Central memory CD4-positive, alpha-beta T cell (primary cell): Measurements from ENCODE around the gene CCDC74B.
"Not testable (repeated sequence)": the region's sequence is repeated elsewhere in the genome, so short reads cannot be mapped to it uniquely, and the experiment has no call there.

ENCODE experiments used
- DNase-seq: peaks from one replicate; pipeline ENCODE4 v3.0.0; 2022

The CCDC74B gene

GRCh38 chr2:130165293-130166016, 20.5 kb upstream of the CCDC74B start:
- no peak for DNase-seq

DNA sequence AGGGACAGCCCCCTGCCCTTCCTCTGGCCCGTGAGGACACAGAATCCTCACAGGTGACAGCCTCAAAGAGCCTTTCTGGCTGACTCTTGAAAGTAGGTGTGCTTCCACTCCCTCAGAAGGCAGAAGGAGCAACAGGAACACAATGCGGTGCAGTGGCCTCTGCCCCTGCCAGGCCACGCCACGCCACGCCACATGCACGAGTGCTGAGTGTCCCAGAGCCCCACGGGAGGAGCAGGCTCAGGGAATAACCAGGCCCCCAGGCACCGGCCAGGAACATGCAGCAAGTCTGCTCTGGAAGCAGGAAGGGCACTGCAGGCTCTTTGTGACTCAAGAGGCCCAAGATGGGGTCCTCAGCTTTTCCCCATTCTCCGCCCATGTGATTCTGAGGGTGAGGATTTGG, 18.1 kb upstream of the CCDC74B start:
- no peak for DNase-seq

- not testable (repeated sequence) for DNase-seq
Observed at GRCh38 chr2:130162486-130162885, 17.6 kb upstream of the CCDC74B start.

DNA sequence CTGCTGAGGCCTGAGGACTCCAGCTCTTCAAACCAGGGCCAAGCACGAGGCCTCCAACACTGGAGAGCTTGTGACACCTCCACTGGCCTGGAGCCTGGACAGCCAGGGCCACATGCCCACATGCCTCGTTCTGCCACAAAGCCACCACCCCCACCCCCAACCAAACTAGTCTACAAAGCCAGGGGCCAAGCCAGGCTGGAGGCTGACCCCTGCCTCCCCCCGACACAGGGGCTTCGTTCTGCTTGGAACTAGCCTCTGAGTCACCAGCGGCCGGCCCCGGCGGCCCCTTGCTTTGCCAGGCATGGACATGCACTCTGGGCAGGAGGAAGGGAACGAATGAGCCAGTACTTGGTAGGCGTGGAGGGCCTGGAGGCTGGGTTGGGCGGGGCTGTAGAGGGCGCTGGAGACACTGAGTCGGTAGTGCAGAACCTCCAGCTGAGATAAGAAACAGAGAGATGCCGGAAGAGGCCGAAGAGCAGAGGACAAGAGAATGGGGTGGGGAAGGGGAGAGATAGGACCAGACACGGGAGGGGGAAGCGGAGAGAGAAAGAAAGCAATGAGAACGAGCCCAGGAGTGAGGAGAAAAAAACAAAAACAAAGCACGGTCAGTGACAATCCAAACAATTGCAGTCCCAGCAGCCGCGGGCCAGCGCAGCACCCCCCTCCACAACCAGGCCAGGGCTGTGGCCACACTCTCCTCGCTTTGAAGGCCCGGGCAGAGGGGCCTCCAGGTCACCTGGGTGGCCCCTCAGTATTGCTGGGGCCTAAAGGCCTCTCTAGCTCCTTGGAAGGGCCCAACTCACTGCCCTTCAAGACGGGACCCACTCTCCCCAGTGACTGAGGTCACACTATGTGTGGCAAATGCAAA, 16.2 kb upstream of the CCDC74B start:
- DNase-seq, result not testable (repeated sequence)

DNA sequence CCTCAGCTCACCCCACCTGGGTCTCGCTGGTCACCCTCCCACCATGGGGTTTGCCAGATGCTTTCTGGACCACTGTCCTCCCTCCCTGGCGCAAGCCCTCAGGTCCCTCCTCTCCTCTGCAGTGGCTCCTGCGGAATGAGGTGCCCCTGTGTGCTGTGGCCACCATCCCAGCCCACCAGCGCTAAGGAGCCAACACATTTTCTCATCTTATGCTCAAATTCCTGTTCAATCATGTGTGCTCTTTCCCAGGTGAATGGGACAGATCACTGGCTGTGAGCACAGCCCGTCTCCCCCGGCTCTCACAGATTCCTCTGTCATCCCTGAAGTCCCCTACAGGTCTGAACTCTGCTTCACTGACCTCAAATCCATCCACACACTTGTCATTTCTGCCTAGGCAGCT, 15.2 kb upstream of the CCDC74B start:
- no peak for DNase-seq

- not testable (repeated sequence) for DNase-seq
Observed at GRCh38 chr2:130159376-130159775, 14.5 kb upstream of the CCDC74B start.

DNA sequence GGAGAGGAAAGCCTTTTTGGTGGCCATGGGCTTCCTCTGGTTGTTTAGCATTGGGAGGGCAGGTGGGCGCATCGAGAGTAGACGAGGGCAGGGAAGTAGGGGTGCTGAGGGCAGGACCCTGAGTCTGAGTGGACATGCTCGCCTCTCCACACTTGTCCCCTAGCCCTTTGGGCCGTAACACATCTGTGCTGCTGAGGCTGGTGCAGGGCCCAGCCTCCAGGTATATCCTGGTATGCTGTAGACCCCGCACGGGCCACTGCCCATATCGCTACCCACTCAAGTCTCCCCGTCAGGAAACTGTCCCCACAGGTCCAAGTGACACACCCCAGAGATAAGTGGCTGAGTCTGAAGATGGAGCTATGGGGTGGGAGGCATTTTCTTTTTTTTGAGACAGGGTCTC, 13.7 kb upstream of the CCDC74B start:
- no peak for DNase-seq

DNA sequence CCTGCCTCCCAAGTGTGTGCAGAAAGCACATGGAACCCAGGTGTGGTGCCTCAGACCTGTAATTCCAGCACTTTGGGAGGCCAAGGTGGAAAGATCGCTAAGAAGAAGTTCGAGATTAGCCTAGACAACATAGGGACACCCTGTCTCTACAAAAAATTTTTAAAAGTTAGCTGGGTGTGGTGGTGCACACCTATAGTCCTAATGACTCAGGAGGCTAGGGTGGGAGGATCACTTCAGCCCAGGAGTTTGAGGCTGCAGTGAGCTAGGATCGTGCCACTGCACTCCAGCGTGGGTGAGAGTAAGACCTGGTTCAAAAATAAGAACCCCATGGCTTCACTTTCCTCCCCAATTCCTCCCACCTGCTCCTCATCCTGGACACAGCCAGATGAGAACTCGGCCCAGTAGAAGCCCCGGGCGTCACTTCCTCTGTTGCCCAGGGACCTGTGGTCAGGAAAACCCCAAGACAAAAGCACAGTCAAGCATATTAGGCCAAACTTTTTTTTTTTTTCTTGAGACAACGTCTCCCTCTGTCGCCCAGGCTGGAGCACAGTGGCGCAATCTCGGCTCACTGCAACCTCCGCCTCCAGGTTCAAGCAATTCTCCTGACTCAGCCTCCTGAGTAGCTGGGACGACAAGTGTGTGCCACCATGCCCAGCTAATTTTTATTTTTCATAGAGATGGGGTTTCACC, 13.1 kb upstream of the CCDC74B start:
- not testable (repeated sequence) for DNase-seq

DNA sequence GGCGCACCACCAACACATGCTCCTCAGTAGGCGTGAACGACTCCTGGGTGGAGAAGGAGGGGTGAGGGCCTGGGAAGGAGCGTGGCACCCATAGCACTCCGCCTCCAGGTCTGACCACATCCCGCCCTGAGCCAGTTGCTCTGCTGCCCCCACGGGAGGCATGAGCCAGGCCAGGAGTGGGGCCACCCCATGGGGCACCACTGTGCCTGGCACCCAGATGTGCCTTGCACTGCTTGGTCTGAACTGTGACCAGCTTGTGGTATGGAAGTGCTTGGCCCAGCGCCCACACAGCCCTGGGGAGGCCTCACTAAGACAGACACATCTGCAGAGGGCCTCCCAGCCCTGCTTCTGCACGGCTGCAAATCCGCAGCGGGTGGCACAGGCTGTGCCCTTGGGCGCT, 12.4 kb upstream of the CCDC74B start:
- not testable (repeated sequence) for DNase-seq

DNA sequence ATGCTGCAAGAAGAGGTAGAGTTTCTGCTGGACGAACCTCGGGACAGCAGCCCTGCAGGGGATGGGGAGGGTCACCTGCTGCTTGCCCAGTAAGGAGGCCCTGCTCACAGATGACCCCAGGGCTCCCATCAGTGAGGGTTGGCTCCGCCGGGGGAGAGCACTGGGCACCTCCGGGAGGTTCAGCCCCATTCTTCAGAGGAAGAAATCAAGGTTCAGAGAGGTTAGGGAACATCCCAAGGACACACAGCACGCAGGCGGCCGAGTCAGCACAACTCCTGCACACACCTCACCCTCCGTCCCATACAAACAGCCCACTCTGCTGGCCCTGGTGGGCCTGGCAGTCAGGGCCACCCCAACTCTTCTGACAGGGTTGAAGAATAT, 11.7 kb upstream of the CCDC74B start:
- no peak for DNase-seq

DNA sequence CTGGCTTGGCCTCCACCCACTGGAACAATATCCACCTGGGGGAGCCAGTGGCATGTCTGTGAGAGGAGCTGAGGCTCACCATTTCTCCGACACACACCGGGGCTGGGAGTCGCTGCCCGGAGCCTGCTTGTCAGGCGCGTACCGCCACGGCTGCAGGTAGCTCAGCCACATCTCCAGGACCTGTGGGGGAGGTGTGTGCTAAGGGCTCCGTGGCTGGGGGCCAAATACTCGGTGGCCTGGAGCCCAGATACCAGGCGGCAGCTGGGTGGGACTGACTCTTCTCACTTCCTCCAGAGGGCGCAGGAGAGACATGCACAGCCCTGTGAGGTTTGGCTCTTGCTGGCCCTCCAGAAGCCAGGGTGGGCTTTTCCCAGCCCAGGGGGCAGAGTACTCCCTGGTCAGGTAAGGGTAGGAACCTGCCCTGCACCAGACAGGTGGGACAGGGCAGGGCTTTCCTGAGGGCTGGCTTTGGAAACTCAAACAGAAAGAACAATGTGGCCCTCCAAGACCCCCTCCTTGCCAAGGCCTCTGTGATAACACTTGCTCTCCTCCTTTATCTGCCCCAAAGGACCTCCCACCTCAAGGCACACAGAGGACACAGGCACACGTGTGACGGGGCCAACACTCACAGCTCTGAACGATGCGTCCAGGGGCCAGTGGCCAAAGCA, 11.2 kb upstream of the CCDC74B start:
- DNase-seq, result not testable (repeated sequence)

DNA sequence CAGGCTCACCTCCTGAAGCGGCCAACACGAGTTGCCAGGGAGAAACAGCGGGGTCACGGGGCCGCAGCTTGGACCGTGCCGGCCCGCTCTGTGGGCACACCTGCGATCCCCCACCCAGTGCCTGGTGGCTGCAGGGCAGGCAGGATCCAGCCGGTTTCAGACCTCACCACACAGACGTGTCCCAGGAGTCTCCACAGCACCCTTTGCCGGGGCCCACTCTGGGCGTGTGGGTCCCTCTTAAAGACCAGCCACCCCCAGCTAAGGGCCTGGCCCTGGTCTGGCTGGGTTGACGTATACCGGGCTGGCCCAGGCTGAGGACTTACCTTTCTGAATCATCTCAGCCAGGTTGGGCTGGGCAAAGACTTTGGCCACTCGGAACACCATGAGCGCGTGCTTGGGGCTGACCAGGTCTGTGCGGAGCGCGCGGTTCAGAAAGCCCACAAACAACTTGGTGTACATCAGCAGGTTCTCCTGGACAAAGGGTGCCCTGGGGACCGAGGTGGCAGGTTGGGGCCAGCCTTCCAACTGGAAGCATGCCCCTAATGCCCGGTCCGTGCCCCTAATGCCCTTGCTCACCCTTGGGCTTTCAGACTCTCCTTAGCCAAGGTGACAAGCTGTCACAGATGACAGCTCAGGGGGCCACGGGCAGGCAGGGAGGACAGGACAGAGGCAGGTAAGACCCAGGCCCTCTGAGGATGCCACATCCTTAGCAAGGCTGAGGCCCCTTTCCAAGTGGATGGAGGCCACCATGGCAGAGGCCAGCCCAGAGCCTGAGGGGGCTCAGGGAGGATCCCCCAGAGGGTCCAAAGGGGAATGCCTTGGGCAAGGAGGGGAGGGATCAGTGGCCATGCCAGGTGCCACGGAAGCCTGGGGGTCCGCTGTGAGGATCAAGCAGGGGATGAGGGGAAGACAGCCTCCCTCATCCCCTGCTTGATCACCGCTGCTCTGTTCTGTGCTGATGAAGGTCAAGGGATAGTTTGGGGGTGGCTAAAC, 10.2 kb upstream of the CCDC74B start:
- DNase-seq, result no peak

GRCh38 chr2:130154423-130154770, 9.5 kb upstream of the CCDC74B start:
- DNase-seq, result not testable (repeated sequence)

DNA sequence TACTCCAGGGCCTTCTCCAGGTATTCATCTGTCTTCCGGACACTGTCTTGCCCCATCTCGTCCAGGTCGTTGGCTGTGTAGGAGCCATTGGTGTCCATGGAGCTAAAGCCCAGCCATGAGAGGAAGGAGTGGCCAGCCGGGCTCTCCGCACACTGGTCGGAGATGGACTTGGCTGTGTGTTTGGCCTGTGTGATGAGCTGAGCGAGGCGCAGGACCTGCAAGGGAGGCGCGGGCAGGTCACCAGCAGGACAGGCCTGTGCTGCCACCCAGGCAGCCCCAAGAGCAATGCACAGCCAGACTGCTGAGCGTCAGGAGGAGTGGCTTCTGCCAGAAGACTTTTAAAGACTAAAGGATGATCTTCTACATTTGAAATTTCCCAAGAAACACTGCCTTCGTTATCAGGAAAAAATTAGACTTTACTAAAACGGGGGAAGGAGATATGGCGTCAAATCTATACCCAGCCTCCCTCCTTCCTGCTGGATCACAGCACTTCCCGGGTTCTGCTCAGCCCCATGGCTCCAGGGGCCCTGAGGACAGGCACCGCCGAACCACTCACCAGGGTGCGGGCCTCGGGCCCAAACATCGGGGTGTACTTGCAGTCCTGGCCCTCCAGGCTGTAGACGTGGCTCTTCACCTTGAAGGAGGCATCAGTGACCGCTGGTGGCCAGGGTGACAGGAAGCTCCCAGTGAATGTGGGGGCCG, 9.0 kb upstream of the CCDC74B start:
- DNase-seq, result not testable (repeated sequence)

- DNase-seq, result no peak
Observed at GRCh38 chr2:130152816-130153595, 8.1 kb upstream of the CCDC74B start.

DNA sequence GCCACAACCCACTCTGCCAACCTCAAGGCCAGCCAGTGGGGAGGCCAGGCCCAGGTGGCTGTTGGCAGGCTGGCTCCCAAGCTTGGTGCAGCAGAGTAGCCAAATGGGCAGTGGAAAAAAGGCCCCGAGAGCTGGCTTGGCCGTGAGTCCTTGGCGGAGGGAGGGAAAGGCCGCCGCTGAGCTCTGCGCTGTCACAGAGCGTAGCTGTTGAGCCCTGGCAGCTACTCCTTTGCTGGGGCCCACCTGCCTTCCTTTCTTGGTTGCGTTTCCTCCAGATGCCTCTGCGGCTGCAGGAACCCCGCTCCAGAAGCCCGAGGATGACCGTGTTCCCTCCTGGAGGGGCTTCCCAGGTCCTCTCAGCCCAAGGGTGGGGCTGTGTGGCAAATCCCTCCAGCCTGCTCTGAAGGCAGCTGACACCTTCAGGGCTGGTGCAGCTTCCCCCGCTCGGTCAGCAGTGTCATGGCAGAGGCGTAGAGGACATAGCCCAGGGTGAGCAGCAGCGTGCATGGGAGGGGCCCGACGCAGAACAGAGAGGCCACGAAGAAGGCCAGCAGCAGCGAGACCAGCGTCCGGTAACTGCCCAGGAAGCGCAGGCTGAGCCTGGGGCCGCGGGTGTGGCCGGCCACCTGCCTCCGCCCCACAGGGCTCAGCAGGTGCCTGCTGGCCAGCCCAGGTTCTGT, 7.4 kb upstream of the CCDC74B start:
- DNase-seq, result not testable (repeated sequence)

- DNase-seq, result not testable (repeated sequence)
Observed at GRCh38 chr2:130151145-130151512, 6.2 kb upstream of the CCDC74B start.

GRCh38 chr2:130150181-130151144, 5.6 kb upstream of the CCDC74B start:
- DNase-seq, result no peak
